Retinal pigment epithelial cell (primary cell): Measurements from ENCODE around the gene BDKRB1.

Experiments
- DNase-seq: peaks from one replicate; pipeline ENCODE4 v3.0.0-alpha.2; 2010; ENCODE audit warnings: low read depth
- H3K4me3 ChIP-seq: 2 replicates; pipeline ENCODE4 v1.5.1; 2011; ENCODE audit warnings: mild to moderate bottlenecking, low read length, control low read depth, moderate library complexity
- TF ChIP-seq, protein P1 (sequence below): conservative IDR thresholded peaks from 2 replicates; pipeline ENCODE4 v1.5.1; 2011; ENCODE audit warnings: low read depth, low read length, control low read depth, inconsistent platforms

BDKRB1 gene

DNA sequence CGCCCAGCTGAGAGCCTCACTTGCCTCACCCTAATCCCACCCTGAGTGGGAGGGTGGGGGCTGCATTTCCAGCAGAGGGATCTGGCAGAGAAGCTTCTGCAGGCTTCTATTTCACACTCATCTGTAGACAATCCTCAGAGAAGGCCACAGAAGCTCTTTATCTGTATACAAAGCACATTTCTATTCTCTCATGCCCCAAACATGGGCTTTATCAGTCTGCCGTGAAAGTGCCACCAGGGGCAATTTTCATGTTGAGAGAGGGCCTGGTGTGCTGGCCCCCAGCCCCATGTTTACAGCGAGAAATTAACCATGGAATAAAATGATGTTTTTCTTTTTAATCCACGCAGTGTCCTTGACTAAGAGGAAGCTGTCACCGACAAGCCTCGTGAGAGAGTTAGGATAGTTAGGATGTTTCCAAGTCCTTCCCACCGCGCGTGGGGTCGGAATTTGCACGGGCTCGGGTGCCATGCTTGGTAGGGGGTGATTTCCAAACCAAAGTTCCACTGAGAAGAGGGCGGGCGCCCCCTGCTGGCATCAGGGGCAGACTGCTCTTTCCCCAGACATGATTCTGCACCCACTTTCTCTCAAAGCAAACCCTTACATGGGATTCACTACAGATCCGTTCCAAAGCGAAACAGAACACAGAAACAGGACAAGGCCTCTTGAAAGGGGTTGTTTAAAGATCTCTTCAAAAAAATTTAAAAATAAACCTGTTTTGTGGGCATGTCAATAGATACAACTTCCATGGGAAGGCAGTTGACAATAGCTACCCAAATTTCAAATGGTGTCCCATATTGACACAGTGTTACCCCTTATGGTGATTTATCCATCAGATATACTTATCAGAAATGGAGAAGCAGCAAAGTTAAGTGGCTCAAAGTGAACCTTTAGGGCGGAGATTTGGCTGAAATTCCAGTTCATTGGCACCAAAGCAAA is 19.4 kb downstream of the BDKRB1 start:
- TF ChIP-seq, protein P1, sequence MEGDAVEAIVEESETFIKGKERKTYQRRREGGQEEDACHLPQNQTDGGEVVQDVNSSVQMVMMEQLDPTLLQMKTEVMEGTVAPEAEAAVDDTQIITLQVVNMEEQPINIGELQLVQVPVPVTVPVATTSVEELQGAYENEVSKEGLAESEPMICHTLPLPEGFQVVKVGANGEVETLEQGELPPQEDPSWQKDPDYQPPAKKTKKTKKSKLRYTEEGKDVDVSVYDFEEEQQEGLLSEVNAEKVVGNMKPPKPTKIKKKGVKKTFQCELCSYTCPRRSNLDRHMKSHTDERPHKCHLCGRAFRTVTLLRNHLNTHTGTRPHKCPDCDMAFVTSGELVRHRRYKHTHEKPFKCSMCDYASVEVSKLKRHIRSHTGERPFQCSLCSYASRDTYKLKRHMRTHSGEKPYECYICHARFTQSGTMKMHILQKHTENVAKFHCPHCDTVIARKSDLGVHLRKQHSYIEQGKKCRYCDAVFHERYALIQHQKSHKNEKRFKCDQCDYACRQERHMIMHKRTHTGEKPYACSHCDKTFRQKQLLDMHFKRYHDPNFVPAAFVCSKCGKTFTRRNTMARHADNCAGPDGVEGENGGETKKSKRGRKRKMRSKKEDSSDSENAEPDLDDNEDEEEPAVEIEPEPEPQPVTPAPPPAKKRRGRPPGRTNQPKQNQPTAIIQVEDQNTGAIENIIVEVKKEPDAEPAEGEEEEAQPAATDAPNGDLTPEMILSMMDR, result peak; percentile 96
- H3K4me3 ChIP-seq, result no peak overlapping the region
- no peak for DNase-seq

DNA sequence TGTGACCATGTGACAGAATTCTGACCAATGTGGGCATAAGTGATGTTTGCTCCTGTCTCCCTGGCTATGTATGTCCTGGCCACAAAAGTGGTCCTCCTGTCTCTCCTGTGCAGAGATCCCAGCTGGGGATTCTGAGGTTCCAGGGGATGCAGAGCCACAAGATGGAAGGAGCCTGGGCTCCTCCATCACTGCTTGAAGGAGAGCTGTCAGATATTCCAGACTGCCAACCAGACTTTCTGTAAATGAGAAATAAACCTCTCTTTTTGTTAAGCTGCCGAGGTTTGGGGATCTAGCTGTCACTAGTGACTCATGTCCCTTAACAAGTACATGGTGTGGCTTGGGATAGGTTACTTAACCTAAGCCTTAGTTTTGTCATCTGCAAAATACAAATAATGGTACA is 21.9 kb downstream of the BDKRB1 start:
- H3K4me3 ChIP-seq, result no peak overlapping the region
- DNase-seq, result no peak
- TF ChIP-seq, protein P1, result no peak

DNA sequence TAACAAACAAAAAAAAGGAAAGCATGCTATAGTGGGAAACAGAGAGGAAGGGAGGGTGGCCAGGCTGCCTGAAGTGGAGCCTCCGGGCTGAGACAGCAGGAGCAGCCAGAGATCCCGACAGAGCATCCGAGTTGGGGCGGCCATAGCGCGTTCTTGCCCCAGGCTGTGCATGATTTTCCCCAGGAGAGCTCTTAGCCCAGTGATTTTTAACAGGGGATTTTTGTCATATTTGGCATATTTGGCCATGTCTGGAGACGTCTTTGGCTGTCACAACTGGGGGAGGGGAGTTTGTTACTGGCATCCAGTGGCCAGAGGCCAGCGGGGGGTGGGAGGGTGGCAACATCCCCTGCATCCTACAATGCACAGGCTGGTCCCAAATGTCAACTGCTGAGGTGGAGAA is 23.6 kb downstream of the BDKRB1 start:
- TF ChIP-seq, protein P1, result no peak
- peak; percentile 61 for DNase-seq
- H3K4me3 ChIP-seq, result no peak overlapping the region

DNA sequence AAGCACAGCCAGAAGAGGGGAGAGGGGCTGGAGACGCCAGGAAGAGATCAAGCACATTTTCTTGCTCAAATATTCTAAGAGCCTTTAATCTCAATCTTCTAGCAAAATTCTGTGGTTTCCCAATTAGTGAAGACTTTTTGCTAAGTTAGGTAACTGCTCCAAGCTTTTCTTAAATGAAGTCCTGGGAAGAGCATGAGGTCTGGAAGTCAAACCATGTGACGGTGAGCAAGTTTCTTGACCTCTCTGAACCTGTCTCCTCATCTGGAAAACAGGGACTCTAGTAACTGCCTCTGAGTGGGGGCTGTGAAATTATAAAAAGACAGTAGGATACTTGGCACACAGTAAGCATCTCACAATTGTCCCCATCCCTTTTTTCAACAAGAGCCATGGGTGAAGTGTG is 24.1 kb downstream of the BDKRB1 start:
- TF ChIP-seq, protein P1, result peak; percentile 46
- no peak overlapping the region for H3K4me3 ChIP-seq
- peak; percentile 75 for DNase-seq

DNA sequence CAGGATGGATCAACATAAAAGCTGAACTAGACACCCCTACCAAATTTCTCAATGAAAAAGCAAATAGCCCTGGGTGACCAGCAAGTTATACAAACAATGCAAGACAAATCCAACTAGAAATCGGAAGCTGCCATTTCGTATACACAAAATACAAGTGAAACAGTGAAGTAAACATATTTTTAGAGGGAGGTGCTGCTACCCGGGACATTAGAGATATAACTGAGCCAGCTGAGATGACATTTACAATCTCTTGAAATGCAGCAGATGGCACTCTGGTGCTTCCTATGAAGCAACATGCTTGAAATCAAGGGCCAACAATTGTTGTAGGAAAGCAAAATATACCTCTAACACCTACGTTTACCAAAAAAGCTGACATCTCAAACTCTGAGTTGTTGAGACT is 25.5 kb downstream of the BDKRB1 start:
- H3K4me3 ChIP-seq, result no peak overlapping the region
- TF ChIP-seq, protein P1, result no peak
- no peak for DNase-seq

DNA sequence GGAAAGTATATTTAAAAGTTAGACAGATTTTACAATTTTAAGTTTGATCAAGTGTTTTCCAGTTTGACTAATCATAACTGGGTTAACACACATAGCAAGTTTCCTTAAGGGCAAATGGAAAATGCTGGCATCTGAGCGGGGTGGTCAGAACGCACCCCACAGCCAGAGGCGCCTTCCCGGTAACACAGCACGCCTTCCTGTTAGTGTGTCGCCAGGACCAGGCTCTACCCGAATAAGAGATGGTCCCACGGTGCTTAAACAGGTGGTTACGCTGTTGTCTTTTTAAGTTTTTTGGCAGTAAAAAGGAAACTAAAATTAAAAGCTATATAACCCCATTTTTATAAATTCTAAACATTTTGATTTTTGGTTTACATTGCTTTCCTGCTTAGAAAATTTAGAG is 28.0 kb downstream of the BDKRB1 start:
- DNase-seq, result no peak
- no peak overlapping the region for H3K4me3 ChIP-seq
- TF ChIP-seq, protein P1, result no peak

DNA sequence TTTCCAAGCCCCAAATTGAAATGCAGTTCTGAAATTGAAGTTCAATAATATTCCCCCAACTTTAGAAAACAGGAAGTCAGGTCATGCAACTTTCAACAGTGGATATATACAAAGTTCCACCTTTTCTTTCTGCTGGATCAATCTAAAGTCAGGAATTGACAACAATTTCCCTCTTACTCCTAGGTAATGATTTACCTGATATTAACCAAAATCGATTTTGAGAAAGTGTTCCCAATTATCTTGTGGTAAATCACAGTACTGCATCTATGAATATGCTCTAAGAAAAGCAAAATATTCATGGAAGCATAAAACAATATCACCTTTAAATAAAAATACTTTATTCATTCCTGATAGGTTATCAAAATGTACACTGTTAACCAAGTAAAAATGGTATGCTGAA is 28.4 kb downstream of the BDKRB1 start:
- DNase-seq, result no peak
- H3K4me3 ChIP-seq, result no peak overlapping the region
- TF ChIP-seq, protein P1, result no peak
